ENCODE data around the gene AUTS2.
"Not testable (repeated sequence)": the region's sequence is repeated elsewhere in the genome, so short reads cannot be mapped to it uniquely, and the experiment has no call there.

Gene AUTS2

GRCh38 chr7:70356085-70356786 lies 758.0 kb downstream of the AUTS2 start:
- FAIRE-seq (no peak), DNase-seq (ENCODE audit: extremely low spot score, insufficient read length, low read depth) (no peak)

GRCh38 chr7:70356787-70357328 lies 758.6 kb downstream of the AUTS2 start:
- FAIRE-seq = no peak
- DNase-seq (ENCODE audit: extremely low spot score, insufficient read length, low read depth) = no peak

GRCh38 chr7:70360557-70360956 lies 762.3 kb downstream of the AUTS2 start:
- no peak for FAIRE-seq
- no peak for DNase-seq (ENCODE audit: extremely low spot score, insufficient read length, low read depth)

- FAIRE-seq (no peak), DNase-seq (ENCODE audit: extremely low spot score, insufficient read length, low read depth) (no peak)
Observed at GRCh38 chr7:70361821-70362220, 763.5 kb downstream of the AUTS2 start.

- not testable (repeated sequence) for FAIRE-seq; DNase-seq (ENCODE audit: extremely low spot score, insufficient read length, low read depth)
Observed at GRCh38 chr7:70364393-70364792, 766.1 kb downstream of the AUTS2 start.

GRCh38 chr7:70371652-70372051 lies 773.4 kb downstream of the AUTS2 start:
- DNase-seq (ENCODE audit: extremely low spot score, insufficient read length, low read depth) = no peak
- no peak for FAIRE-seq

GRCh38 chr7:70372768-70373515 lies 774.7 kb downstream of the AUTS2 start:
- FAIRE-seq (no peak), DNase-seq (ENCODE audit: extremely low spot score, insufficient read length, low read depth) (no peak)

- DNase-seq (ENCODE audit: extremely low spot score, insufficient read length, low read depth) (no peak), FAIRE-seq (no peak)
Observed at GRCh38 chr7:70374772-70375533, 776.7 kb downstream of the AUTS2 start.

- FAIRE-seq (no peak), DNase-seq (ENCODE audit: extremely low spot score, insufficient read length, low read depth) (no peak)
Observed at GRCh38 chr7:70376561-70377031, 778.3 kb downstream of the AUTS2 start.

- FAIRE-seq = no peak
Observed at GRCh38 chr7:70377957-70378356, 779.7 kb downstream of the AUTS2 start.

GRCh38 chr7:70379210-70379609 lies 780.9 kb downstream of the AUTS2 start:
- FAIRE-seq = no peak
- DNase-seq (ENCODE audit: extremely low spot score, insufficient read length, low read depth) = no peak

More at GRCh38 chr7:70377957-70378356, 779.7 kb downstream of the AUTS2 start:
- DNase-seq (ENCODE audit: extremely low spot score, insufficient read length, low read depth) = no peak

- DNase-seq (ENCODE audit: extremely low spot score, insufficient read length, low read depth) (no peak), FAIRE-seq (no peak)
Observed at GRCh38 chr7:70380421-70381015, 782.2 kb downstream of the AUTS2 start.

- DNase-seq (ENCODE audit: extremely low spot score, insufficient read length, low read depth) (no peak), FAIRE-seq (no peak)
Observed at GRCh38 chr7:70383066-70383782, 784.9 kb downstream of the AUTS2 start.

GRCh38 chr7:70384024-70384423 lies 785.7 kb downstream of the AUTS2 start:
- DNase-seq (ENCODE audit: extremely low spot score, insufficient read length, low read depth) = no peak

GRCh38 chr7:70384891-70385290 lies 786.6 kb downstream of the AUTS2 start:
- FAIRE-seq (no peak), DNase-seq (ENCODE audit: extremely low spot score, insufficient read length, low read depth) (no peak)

More at GRCh38 chr7:70384024-70384423, 785.7 kb downstream of the AUTS2 start:
- no peak for FAIRE-seq

GRCh38 chr7:70387217-70387616 lies 788.9 kb downstream of the AUTS2 start:
- no peak for FAIRE-seq

GRCh38 chr7:70389531-70390151 lies 791.4 kb downstream of the AUTS2 start:
- no peak for FAIRE-seq
- DNase-seq (ENCODE audit: extremely low spot score, insufficient read length, low read depth) = no peak

More at GRCh38 chr7:70387217-70387616, 788.9 kb downstream of the AUTS2 start:
- DNase-seq (ENCODE audit: extremely low spot score, insufficient read length, low read depth) = no peak

GRCh38 chr7:70390251-70390650 lies 792.0 kb downstream of the AUTS2 start:
- FAIRE-seq (no peak), DNase-seq (ENCODE audit: extremely low spot score, insufficient read length, low read depth) (no peak)
